HFF-Myc (cell line): ENCODE measurements around the gene WASF3.

ENCODE experiments used
- DNase-seq: peaks from one replicate; pipeline ENCODE4 v3.0.0-alpha.2; 2011; ENCODE audit warnings: low read depth; ENCODE audit errors: extremely low read depth
- H3K4me3 ChIP-seq: replicated peaks from 2 replicates; pipeline ENCODE4 v1.5.1; 2011; ENCODE audit warnings: low read depth, mild to moderate bottlenecking, control low read depth, low read length
- CTCF ChIP-seq: IDR thresholded peaks from 2 replicates; pipeline ENCODE4 v1.5.1; 2012; ENCODE audit warnings: mild to moderate bottlenecking, low read depth, low read length, control low read depth; ENCODE audit errors: missing control alignments

Gene WASF3

DNA sequence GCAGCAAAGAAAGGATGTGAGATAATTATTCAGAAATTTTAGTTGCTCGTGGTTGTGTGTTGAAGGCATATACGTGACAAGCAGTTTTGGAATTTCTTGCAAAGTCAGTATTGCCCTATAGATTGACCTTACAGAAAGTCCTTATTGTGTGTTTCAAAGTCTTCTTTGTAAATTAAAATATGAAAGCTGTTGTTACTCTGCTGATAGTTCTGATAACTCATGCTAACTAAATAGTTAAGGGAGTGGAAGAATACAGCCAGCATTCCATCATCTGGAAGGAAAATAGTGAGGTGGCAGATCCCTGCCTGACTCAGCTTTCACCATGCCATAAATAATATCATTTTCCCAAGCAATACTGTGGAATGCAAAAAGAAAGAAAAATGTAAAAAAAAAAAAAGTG lies 27.2 kb downstream of the WASF3 start:
- no peak for TF ChIP-seq CTCF
- no peak for DNase-seq
- no peak overlapping the region for H3K4me3 ChIP-seq

- H3K4me3 ChIP-seq = no peak overlapping the region
- DNase-seq = no peak
- no peak for TF ChIP-seq CTCF
These were observed 27.7 kb downstream of the WASF3 start for GRCh38 chr13:26585136-26585535.

DNA sequence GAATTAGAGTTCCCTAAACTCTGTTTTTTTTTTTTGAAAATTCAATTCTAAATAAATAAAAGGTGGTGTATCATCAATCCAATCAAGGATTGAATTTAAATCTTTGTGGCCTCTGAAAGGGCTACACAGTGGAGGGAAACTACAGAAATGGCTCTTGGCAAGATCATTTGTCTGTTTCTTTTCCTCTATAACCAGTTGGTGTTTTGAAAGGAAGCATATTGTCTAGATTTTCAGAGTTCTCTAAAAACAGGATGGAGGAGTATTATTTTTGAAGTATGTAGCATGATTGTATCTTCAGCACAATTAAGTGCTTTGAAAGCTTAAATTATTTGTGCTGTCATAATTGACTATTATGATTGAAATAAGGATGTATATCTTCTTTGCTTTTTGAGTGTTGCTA lies 29.8 kb downstream of the WASF3 start:
- TF ChIP-seq CTCF = no peak
- no peak overlapping the region for H3K4me3 ChIP-seq
- no peak for DNase-seq

DNA sequence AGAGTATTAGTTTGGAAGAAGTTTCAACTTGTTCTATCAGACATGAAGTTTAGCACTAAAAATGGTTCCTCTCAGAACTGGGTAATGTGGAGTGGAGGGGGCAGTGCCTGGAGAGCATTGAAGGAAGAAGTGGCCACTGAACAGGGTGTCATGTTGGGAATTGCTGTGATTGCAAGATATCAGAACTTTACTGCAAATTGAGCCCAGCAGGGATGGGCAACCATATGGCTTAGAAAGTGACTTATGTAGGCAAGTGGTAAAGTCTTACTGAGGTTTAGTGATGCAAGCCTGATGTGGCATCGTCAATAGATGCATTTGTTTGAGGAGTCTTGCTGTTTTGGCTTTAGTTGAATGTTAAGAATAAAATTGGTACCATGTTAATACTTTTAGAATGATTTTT lies 31.7 kb downstream of the WASF3 start:
- H3K4me3 ChIP-seq = no peak overlapping the region
- no peak for DNase-seq

DNA sequence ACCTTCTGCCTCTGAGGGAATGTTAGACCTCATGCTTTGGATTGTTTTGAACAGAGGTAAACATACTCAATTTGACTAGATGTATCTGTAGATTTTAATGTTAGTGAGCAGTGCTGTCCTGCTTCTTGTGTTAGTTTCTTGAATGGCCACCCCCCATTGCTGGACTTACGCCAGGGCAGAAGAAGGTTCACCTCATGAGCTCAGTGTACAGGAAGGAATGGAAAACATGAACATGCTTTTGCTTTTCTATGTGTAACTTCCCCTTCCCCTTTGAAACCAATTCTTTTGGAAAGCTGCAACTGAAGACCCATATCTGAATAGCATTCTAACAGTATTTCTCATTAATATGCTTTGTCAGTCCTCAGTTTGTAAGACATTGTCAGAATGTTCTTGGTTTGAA lies 32.3 kb downstream of the WASF3 start:
- no peak for TF ChIP-seq CTCF
- no peak overlapping the region for H3K4me3 ChIP-seq
- no peak for DNase-seq

More for the DNA sequence above, 31.7 kb downstream of the WASF3 start:
- no peak for TF ChIP-seq CTCF

DNA sequence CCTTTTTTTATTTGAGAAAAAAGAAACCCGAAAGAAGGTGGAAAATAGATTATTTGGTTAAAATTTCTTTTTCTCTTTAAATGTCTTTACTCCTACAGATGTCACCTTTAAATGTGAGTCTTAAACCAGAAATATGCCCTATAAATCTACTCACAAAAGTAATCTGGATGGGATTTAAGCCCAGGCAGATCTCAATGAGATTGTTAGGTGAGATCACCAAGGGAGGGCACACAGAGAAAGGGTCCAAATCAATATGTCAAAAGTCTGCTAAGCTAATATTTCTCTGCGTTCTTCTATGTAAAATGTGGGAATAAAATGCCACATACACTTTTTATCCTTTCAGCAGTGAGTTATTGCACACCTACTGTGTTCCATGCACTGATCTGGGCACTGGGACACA lies 32.9 kb downstream of the WASF3 start:
- no peak overlapping the region for H3K4me3 ChIP-seq
- no peak for TF ChIP-seq CTCF
- no peak for DNase-seq

GRCh38 chr13:26590951-26591350 lies 33.5 kb downstream of the WASF3 start:
- no peak for DNase-seq
- TF ChIP-seq CTCF = no peak
- H3K4me3 ChIP-seq = no peak overlapping the region
